ENCODE measurements around the gene ZNF512B.

- TF ChIP-seq POLR2A (IDR thresholded peaks at IDR 0.05; ENCODE audit: low read depth, low read length) (no peak), POLR2AphosphoS5 (IDR thresholded peaks at IDR 0.05; ENCODE audit: insufficient read depth, low read depth, low read length) (no peak), CTCF (IDR thresholded peaks at IDR 0.05; ENCODE audit: extremely low read depth in 1 of 2, insufficient read depth in 1 of 2, low read depth in 1 of 2, low read length in 2 of 2) (no peak), EZH2 (IDR thresholded peaks at IDR 0.05; ENCODE audit: borderline replicate concordance, low read depth, low read length, severe bottlenecking) (no peak), GATA2 (IDR thresholded peaks at IDR 0.05; ENCODE audit: insufficient read depth, insufficient read length, low read depth, low read length) (no peak), FOS (IDR thresholded peaks at IDR 0.05; ENCODE audit: borderline replicate concordance, insufficient read depth, low read length) (no peak), JUN (IDR thresholded peaks at IDR 0.05; ENCODE audit: borderline replicate concordance, insufficient read depth, insufficient read length, low read depth) (no peak)
- TF ChIP-seq, protein P1, sequence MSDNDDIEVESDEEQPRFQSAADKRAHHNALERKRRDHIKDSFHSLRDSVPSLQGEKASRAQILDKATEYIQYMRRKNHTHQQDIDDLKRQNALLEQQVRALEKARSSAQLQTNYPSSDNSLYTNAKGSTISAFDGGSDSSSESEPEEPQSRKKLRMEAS (IDR thresholded peaks at IDR 0.05; ENCODE audit: insufficient read depth, insufficient read length): no peak
Measured at GRCh38 chr20:63961664-63962425, 7.9 kb downstream of the ZNF512B start.

All from endothelial cell of umbilical vein (primary cell).